HCT116 (cell line): Measurements from ENCODE around the gene C1orf115. TPM values are rescaled to one million over a fixed set of nuclear protein-coding genes. Genes with fewer than 3 reads are reported as not detected.
"Not testable (repeated sequence)": the region's sequence is repeated elsewhere in the genome, so short reads cannot be mapped to it uniquely, and the experiment has no call there.

Experiments used
- ATAC-seq: fragments of 200-7000 bp; cut with Tn5 transposase; 2 replicates; pipeline ENCODE4 v1.9.1; 2020; ENCODE audit warnings: mild to moderate bottlenecking, moderate library complexity
- BruUV-seq: library from RNA; stranded (reverse); fragments of 400-500 nt; replicated peaks from 2 replicates; lab custom pipeline; 2021; lab: Mats Ljungman, UMichigan
- CTCF ChIA-PET: fragments of 300-600 bp; sonication (Branson Sonifier 250); formaldehyde crosslinking; loops from one replicate; lab custom pipeline; 2021; ENCODE audit warnings: antibody characterized with exemption; lab: Charles Lee
- POLR2A ChIA-PET: fragments of 300-600, 350-600 bp; sonication (Branson Sonifier 250); formaldehyde crosslinking; loops from one replicate; lab custom pipeline; 2021; ENCODE audit warnings: antibody characterized with exemption; lab: Charles Lee
- RAD21 ChIA-PET, 2 experiments: fragments of 300-600 bp; sonication (Branson Sonifier 250); formaldehyde crosslinking; loops; one replicate each; lab custom pipeline; 2023; ENCODE audit warnings: low total read pairs in 2 of 2; ENCODE audit not compliant: uncharacterized antibody in 2 of 2, unreplicated experiment in 2 of 2, low non-redundant PET in 1 of 2; lab: Charles Lee
- DNase-seq: peaks from one replicate; pipeline ENCODE4 v3.0.0-alpha.2; 2010; ENCODE audit warnings: low read depth, low spot score
- H2AFZ ChIP-seq: fragments of 200-600 bp; shearing (Covaris generic), sonication (generic); 2 replicates; pipeline ENCODE4 v1.6.1; 2017; ENCODE audit warnings: low read depth, mixed run types, mixed read lengths, antibody characterized with exemption, low read length; ENCODE audit not compliant: poor library complexity, severe bottlenecking
- H3K27ac ChIP-seq: 2 replicates; pipeline ENCODE4 v1.5.1; 2012; ENCODE audit warnings: low read depth, low read length
- H3K27me3 ChIP-seq: fragments of 200-600 bp; sonication (generic); 2 replicates; pipeline ENCODE4 v1.6.1; 2016; ENCODE audit warnings: mixed run types, low read length, mixed read lengths; ENCODE audit not compliant: insufficient read depth
- H3K36me3 ChIP-seq, 2 experiments: fragments of 200-500 bp in 1 of 2; fragments of 200-600 bp in 1 of 2; sonication (Bioruptor generic) in 1 of 2; sonication (generic) in 1 of 2; 2 replicates each; pipeline versions ENCODE4 v1.5.1 to v1.6.1; 2014 to 2016; ENCODE audit warnings: low read length in 2 of 2, inconsistent platforms in 1 of 2, mixed read lengths in 1 of 2, mixed run types in 1 of 2; ENCODE audit not compliant: insufficient read depth in 2 of 2, control insufficient read depth in 1 of 2
- H3K4me1 ChIP-seq, 2 experiments: fragments of 200-600 bp in 1 of 2; sonication (generic) in 1 of 2; 2 replicates each; pipeline versions ENCODE4 v1.5.1 to v1.6.1; 2012 to 2017; ENCODE audit warnings: low read length in 2 of 2, inconsistent platforms in 1 of 2, mild to moderate bottlenecking in 1 of 2, mixed read lengths in 1 of 2, mixed run types in 1 of 2, moderate library complexity in 1 of 2; ENCODE audit not compliant: insufficient read depth in 2 of 2, control insufficient read depth in 1 of 2
- H3K4me2 ChIP-seq: fragments of 200-600 bp; sonication (generic); 2 replicates; pipeline ENCODE4 v1.6.1; 2017; ENCODE audit warnings: mixed run types, low read length, mixed read lengths
- H3K4me3 ChIP-seq, 2 experiments: fragments of 200-600 bp in 1 of 2; sonication (generic) in 1 of 2; replicated peaks in 1 of 2; 2 replicates each; pipeline ENCODE4 v1.5.1; 2011 to 2016; ENCODE audit warnings: low read length in 2 of 2, control low read depth in 1 of 2, low read depth in 1 of 2, mild to moderate bottlenecking in 1 of 2, mixed read lengths in 1 of 2, mixed run types in 1 of 2
- H3K79me2 ChIP-seq: fragments of 200-600 bp; sonication (generic); 2 replicates; pipeline ENCODE4 v1.6.1; 2017; ENCODE audit warnings: mild to moderate bottlenecking, mixed run types, low read length, moderate library complexity, mixed read lengths; ENCODE audit not compliant: insufficient read depth
- H3K9ac ChIP-seq: fragments of 200-600 bp; sonication (generic); 2 replicates; pipeline ENCODE4 v1.6.1; 2016; ENCODE audit warnings: low read length, mixed read lengths
- H3K9me2 ChIP-seq: fragments of 200-600 bp; sonication (generic), shearing (Covaris generic); 2 replicates; pipeline ENCODE4 v1.6.1; 2017; ENCODE audit warnings: mixed run types, mild to moderate bottlenecking, moderate library complexity; ENCODE audit not compliant: insufficient read depth
- H3K9me3 ChIP-seq, 2 experiments: fragments of 200-500 bp in 1 of 2; fragments of 200-600 bp in 1 of 2; sonication (Bioruptor generic) in 1 of 2; sonication (generic) in 1 of 2; 2 replicates each; pipeline ENCODE4 v1.6.1; 2014 to 2017; ENCODE audit warnings: low read length in 2 of 2, mixed read lengths in 2 of 2, inconsistent platforms in 1 of 2, low read depth in 1 of 2, mild to moderate bottlenecking in 1 of 2, mixed run types in 1 of 2, moderate library complexity in 1 of 2; ENCODE audit not compliant: control insufficient read depth in 1 of 2, insufficient read depth in 1 of 2
- H4K20me1 ChIP-seq: fragments of 200-600 bp; sonication (generic), shearing (Covaris generic); 2 replicates; pipeline ENCODE4 v1.6.1; 2017; ENCODE audit warnings: mixed run types, mild to moderate bottlenecking, moderate library complexity; ENCODE audit not compliant: insufficient read depth
- intact Hi-C: fragments of 100-400 bp; cut with micrococcal nuclease; formaldehyde crosslinking; loops from 2 replicates; pipeline ENCODE4 v1.10.0; 2022
- total RNA-seq: library from RNA; stranded (reverse); gene quantifications from one replicate; pipeline ENCODE4 v1.2.1, GENCODE V29; 2021; ENCODE audit not compliant: unreplicated experiment
- TF ChIP-seq, protein P1 (sequence below): IDR thresholded peaks from 2 replicates; pipeline ENCODE4 v1.6.1; 2012

C1orf115 gene
- total RNA-seq, 1 experiment from 2014 or later: 16.8 TPM

GRCh38 chr1:220715986-220716385 lies 25.8 kb downstream of the C1orf115 start:
- H3K4me1 ChIP-seq, H3K4me3 ChIP-seq, CTCF ChIA-PET, H3K27ac ChIP-seq, ATAC-seq, H3K4me2 ChIP-seq, H3K9ac ChIP-seq, POLR2A ChIA-PET, H3K36me3 ChIP-seq, RAD21 ChIA-PET, BruUV-seq, DNase-seq, H3K79me2 ChIP-seq, intact Hi-C loops, H2AFZ ChIP-seq, H3K27me3 ChIP-seq, H3K9me2 ChIP-seq, H3K9me3 ChIP-seq, H4K20me1 ChIP-seq: not testable (repeated sequence)

DNA sequence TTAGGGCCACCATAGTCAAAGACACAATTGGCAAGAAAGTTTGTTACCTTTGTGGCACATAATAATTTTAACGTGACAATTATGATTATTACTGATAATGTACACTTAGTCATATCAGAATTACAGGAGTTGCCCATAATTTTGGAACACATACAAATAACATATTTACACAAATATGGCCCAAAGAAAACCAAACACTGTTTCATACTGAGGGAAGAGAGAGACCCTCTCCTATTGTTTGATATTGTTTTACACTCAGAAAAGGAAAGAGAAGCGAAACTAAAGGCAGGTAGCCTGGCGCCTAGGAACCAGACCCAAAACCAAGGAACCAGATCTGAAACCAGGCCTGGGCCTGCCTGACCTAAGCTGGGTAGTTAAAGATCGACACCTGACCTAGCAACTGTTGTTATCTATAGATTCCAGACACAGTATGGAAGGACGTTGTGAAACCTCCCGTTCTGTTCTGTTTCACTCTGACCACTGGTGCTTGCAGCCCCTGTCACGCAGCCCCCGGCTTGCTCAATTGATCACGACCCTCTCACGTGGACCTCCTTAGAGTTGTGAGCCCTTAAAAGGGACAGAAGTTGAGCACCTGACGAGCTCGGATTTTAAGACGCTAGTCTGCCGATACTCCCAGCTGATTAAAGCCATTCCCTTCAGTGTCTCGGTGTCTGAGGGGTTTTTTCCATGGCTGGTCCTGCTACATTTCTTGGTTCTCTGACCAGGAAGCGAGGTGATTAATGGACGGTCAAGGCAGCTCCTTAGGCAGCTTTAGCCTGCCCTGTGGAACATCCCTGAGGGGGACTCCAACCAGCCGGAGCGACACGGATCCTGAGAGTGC lies 27.9 kb downstream of the C1orf115 start:
- Histone ChIP-seq H3K79me2 (no peaks in the 10 kb centered on the region), H3K27ac (no peak overlapping the region), H3K9me3 (no peaks in the 10 kb centered on the region), H2AFZ (no peak overlapping the region), H3K4me1 (no peaks in the 10 kb centered on the region), H4K20me1 (no peaks in the 10 kb centered on the region), H3K9me2 (no peaks in the 10 kb centered on the region), H3K4me3 (no peak overlapping the region), H3K4me2 (no peak overlapping the region), H3K36me3 (no peaks in the 10 kb centered on the region), H3K9ac (no peak overlapping the region), H3K27me3 (no peaks in the 10 kb centered on the region)
- no peak for DNase-seq
- CTCF ChIA-PET: no interaction called here
- POLR2A ChIA-PET: no interaction called here
- TF ChIP-seq, protein P1, sequence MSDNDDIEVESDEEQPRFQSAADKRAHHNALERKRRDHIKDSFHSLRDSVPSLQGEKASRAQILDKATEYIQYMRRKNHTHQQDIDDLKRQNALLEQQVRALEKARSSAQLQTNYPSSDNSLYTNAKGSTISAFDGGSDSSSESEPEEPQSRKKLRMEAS: no peak
- RAD21 ChIA-PET: no interaction called here
- BruUV-seq: no TSS peak
- intact Hi-C loops: no loop called here
- ATAC-seq: no peak

DNA sequence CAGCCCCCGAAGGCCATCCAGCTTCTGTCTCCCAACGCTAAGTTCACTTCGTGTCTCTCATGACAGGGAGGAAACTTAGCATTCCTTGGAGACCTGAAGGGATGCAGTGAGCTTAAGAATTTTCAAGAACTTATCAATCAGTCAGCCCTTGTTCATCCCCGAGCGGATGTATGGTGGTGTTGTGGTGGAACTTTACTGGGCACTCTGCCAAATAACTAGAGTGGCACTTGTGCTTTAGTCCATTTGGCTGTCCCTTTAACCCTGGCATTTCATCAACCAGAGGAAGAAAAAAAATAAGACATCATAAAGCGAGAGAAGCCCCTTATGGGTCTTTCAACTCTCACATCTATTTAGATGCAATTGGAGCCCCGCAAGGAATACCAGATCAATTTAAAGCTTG lies 31.1 kb downstream of the C1orf115 start:
- CTCF ChIA-PET: interaction anchor here (4.8 kb wide), 1 partner anchor 13 kb away, joined by 31 read pairs; no protein-coding TSS in a partner anchor
- H3K27ac ChIP-seq, intact Hi-C loops: not testable (repeated sequence)

More for the DNA sequence above, 31.1 kb downstream of the C1orf115 start:
- H3K4me2 ChIP-seq, POLR2A ChIA-PET, H3K79me2 ChIP-seq, DNase-seq, RAD21 ChIA-PET, BruUV-seq, H4K20me1 ChIP-seq, H3K36me3 ChIP-seq, H3K9ac ChIP-seq, H3K4me3 ChIP-seq, H3K27me3 ChIP-seq, ATAC-seq, H3K9me3 ChIP-seq, H2AFZ ChIP-seq, H3K9me2 ChIP-seq: not testable (repeated sequence)
- H3K4me1 ChIP-seq: peaks cover 0 to 12% of the 10 kb centered on the region in 2 experiments; a peak in 3 of 4 replicates
